Subcutaneous abdominal adipose tissue (tissue), 5 donors: ENCODE measurements around the gene TTBK1.

Experiments
- H3K27ac ChIP-seq: one replicate; pipeline ENCODE4 v1.7.0; 2013; ENCODE audit warnings: low read depth, mild to moderate bottlenecking, inconsistent platforms, low read length, moderate library complexity
- H3K27me3 ChIP-seq, 5 donors: one replicate each; pipeline ENCODE4 v1.7.0; 2013; ENCODE audit warnings: low read length in 5 of 5, inconsistent platforms in 1 of 5; ENCODE audit not compliant: control insufficient read depth in 5 of 5, insufficient read depth in 4 of 5
- H3K36me3 ChIP-seq, 5 donors: one replicate each; pipeline ENCODE4 v1.7.0; 2013; ENCODE audit warnings: low read length in 5 of 5; ENCODE audit not compliant: control insufficient read depth in 5 of 5, insufficient read depth in 5 of 5
- H3K4me1 ChIP-seq, 5 donors: one replicate each; pipeline ENCODE4 v1.7.0; 2013; ENCODE audit warnings: low read length in 5 of 5, mild to moderate bottlenecking in 3 of 5, moderate library complexity in 1 of 5; ENCODE audit not compliant: control insufficient read depth in 5 of 5, insufficient read depth in 5 of 5
- H3K4me3 ChIP-seq, 5 donors: one replicate each; pipeline ENCODE4 v1.7.0; 2013; ENCODE audit warnings: low read length in 5 of 5, low read depth in 1 of 5
- H3K9ac ChIP-seq, 5 donors: one replicate each; pipeline ENCODE4 v1.7.0; 2013; ENCODE audit warnings: low read length in 5 of 5, mild to moderate bottlenecking in 4 of 5, moderate library complexity in 3 of 5
- H3K9me3 ChIP-seq, 5 donors: one replicate each; pipeline ENCODE4 v1.7.0; 2013; ENCODE audit warnings: low read length in 5 of 5; ENCODE audit not compliant: control insufficient read depth in 5 of 5
- donor health status: healthy.
- donor health status: healthy.
- donor health status: healthy.
- donor health status: healthy.
- donor health status: healthy.

Gene TTBK1

GRCh38 chr6:43222418-43223059, 20.7 kb upstream of the TTBK1 start:
- Histone ChIP-seq H3K4me1 (peaks cover 0 to 9% (median 0%) of the 10 kb centered on the region in 5 donors), H3K4me3 (no peak overlapping the region), H3K9me3 (no peaks in the 10 kb centered on the region), H3K36me3 (peaks cover 0 to 64% (median 36%) of the 10 kb centered on the region in 5 donors), H3K27ac (no peak overlapping the region), H3K27me3 (no peaks in the 10 kb centered on the region), H3K9ac (no peak overlapping the region)

DNA sequence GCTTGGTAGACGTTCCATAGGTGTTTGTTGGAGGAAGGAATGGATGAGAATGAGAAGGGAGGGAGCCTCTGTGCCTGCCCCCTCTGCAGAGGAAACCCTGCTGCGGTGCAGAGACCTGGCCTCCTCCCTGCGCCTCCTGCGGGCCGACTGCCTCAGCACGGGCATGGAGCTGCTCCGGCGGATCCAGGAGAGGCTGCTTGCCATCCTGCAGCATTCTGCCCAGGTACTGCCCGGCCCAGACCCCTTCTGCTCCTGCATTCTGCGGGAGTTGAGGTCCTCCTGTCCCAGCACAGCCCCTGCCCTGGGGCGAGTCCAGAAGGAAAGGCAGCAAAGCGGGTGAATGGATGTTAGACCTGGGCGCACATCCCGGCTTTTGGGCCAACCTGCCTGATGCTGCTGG, 20.1 kb upstream of the TTBK1 start:
- H3K4me3 ChIP-seq: no peak overlapping the region
- no peaks in the 10 kb centered on the region for H3K27me3 ChIP-seq
- H3K36me3 ChIP-seq: peaks cover 0 to 60% (median 36%) of the 10 kb centered on the region in 5 donors
- no peak overlapping the region for H3K9ac ChIP-seq
- no peaks in the 10 kb centered on the region for H3K9me3 ChIP-seq
- peaks cover 0 to 9% (median 0%) of the 10 kb centered on the region in 5 donors for H3K4me1 ChIP-seq
- no peak overlapping the region for H3K27ac ChIP-seq

DNA sequence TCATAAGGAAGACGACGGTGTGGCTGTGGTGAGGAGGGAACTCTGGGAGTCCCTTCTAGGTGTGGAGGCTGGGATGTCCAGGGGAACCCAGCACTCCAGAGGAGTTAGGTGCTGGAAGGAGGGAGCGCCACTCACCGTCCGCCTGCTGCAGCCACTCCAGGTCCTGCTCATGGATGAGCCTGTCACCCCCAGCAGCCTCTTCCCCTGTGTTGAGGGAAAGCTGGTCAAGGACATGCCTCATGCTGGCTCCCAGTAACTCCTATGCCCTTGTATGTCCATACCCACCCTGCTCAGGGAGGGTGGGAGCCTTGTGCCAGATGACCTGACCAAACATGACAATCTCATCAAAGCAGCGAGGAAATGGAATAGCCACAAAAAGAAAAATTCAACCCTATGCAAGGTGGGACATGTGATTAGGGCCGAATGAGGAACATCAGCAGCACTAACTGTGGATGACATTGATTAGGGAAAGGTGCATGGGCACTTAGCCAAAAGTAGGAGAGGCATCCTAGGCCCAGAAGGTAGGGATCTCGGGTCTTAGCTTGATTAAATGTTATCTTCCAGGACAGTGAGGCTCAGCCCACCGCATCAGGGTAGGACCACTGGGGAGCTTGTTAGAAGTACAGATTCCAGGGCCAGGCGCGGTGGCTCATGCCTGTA, 17.0 kb upstream of the TTBK1 start:
- Histone ChIP-seq H3K27me3 (no peaks in the 10 kb centered on the region), H3K36me3 (peaks cover 0 to 38% (median 23%) of the 10 kb centered on the region in 5 donors), H3K4me1 (peaks cover 2 to 21% (median 8%) of the 10 kb centered on the region in 5 donors), H3K4me3 (no peak overlapping the region), H3K9ac (no peak overlapping the region), H3K27ac (no peak overlapping the region), H3K9me3 (no peaks in the 10 kb centered on the region)

DNA sequence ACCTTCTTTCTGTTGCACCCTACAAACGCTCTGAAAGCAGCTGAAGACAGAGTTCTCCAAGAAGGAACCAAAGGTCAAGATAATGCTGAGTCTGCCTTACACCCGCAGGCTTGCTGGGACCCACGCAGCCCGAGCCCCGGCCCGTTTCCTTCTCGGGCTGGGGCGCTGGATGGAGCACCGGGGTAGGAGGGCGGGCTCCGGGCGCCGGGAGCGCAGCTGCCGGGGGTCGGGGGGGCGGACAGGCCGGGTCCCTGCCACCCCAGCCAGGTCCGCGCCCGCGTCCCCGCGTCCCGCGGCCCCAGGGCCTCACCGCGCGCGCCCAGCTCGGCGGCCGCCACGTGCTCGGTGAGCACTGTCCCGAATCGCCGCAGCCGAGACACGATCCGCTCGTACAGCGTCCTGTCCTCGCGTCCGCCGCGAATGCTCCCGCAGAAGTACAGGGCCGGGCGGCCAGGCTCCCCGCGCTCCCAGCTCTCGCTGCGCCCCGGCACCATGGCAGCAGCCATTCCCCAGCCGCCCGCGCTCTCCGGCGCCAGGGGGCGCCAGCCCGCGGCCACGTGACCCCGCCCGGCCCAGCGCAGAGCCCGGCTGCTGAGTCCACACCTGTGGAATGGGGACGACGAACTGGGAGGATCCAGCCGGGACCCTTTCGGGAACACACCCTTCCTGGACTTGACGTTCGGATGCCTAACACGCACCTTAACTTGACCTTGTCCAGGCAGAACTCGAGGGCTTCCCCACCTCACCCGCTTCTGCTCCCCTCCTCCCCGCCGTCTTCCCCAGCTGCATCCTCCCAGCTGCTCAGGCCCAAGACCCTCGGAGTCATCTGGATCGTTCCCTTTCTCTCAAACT, 14.1 kb upstream of the TTBK1 start, which contains the start of gene DNPH1:
DNPH1 (minus strand) TSS at position 531 of the 852 bp plus-strand sequence; CDS start at position 506, 25 bp downstream.
- H3K4me3 ChIP-seq: peak within 1 kb of the TSS; percentile 56 to 76 (median 71)
- peaks cover 0 to 4% (median 0%) of the 10 kb centered on the region in 5 donors for H3K27me3 ChIP-seq
- peaks cover 0 to 12% (median 4%) of the 10 kb centered on the region in 5 donors for H3K36me3 ChIP-seq
- peaks cover 2 to 17% (median 8%) of the 10 kb centered on the region in 5 donors for H3K4me1 ChIP-seq
- H3K27ac ChIP-seq: no peak within 1 kb of the TSS
- H3K9me3 ChIP-seq: no peaks in the 10 kb centered on the region
- H3K9ac ChIP-seq: peak within 1 kb of the TSS; percentile 46 to 78 (median 53)

DNA sequence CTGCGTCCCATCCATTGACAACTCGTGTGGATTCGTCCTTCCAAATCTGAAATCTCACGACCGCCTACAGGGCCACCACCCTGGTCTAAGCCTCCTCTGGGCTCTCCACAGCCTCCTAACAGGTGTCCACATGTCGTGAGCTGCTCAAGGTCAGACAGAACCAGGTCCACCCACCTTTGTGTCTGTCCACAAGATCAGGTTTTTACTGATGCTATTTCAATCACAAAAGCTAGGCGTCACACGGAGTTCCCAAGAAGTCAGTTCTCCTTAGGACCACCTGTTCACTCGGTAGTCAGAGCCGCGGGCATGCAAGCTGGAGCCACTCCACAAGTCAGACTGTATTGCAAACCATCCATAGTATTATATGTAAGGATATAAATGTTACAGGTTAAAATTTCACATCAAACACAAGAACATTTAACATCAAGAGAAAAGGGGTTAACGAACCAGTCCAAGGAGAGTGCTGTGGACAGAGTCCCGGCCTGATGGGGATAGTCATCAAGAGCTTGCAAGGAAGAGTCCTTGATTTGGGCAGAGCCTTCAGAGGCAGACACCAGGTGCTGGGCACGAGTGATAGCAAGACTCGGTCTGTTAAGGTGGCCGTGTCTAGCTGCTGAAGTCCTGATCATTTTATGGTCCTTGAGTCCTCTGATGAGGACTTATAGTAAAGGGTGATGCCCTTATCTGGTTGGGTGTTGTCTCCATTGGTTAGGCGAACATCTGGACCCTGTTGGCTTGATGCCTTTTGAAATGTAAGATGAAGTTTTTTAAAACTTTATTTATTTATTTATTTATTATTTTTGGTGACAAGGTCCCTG, 13.3 kb upstream of the TTBK1 start:
- Histone ChIP-seq H3K27ac (no peak overlapping the region), H3K4me3 (peak overlapping the region in 3 of 5 donors; percentile 22 to 76 (median 69)), H3K9ac (peak overlapping the region in 1 of 5 donors; percentile 67), H3K9me3 (no peaks in the 10 kb centered on the region), H3K27me3 (peaks cover 0 to 4% (median 0%) of the 10 kb centered on the region in 5 donors), H3K4me1 (peaks cover 2 to 14% (median 8%) of the 10 kb centered on the region in 5 donors), H3K36me3 (peaks cover 0 to 9% (median 0%) of the 10 kb centered on the region in 5 donors)

GRCh38 chr6:43231053-43231452, 12.2 kb upstream of the TTBK1 start:
- H3K9ac ChIP-seq: no peak overlapping the region
- H3K9me3 ChIP-seq: no peaks in the 10 kb centered on the region
- H3K36me3 ChIP-seq: peaks cover 0 to 2% (median 0%) of the 10 kb centered on the region in 5 donors
- H3K27me3 ChIP-seq: peaks cover 0 to 4% (median 0%) of the 10 kb centered on the region in 5 donors
- H3K4me1 ChIP-seq: peaks cover 2 to 14% (median 8%) of the 10 kb centered on the region in 5 donors
- H3K27ac ChIP-seq: no peak overlapping the region
- H3K4me3 ChIP-seq: no peak overlapping the region

- H3K36me3 ChIP-seq: no peaks in the 10 kb centered on the region
- no peak overlapping the region for H3K4me3 ChIP-seq
- H3K27ac ChIP-seq: no peak overlapping the region
- peaks cover 2 to 14% (median 8%) of the 10 kb centered on the region in 5 donors for H3K4me1 ChIP-seq
- H3K9ac ChIP-seq: no peak overlapping the region
- H3K27me3 ChIP-seq: peaks cover 0 to 4% (median 0%) of the 10 kb centered on the region in 5 donors
- no peaks in the 10 kb centered on the region for H3K9me3 ChIP-seq
These were observed 11.4 kb upstream of the TTBK1 start for GRCh38 chr6:43231735-43232450.

- peaks cover 0 to 4% (median 0%) of the 10 kb centered on the region in 5 donors for H3K9me3 ChIP-seq
- H3K27ac ChIP-seq: no peak overlapping the region
- H3K4me3 ChIP-seq: no peak overlapping the region
- peaks cover 0 to 5% (median 3%) of the 10 kb centered on the region in 5 donors for H3K27me3 ChIP-seq
- no peaks in the 10 kb centered on the region for H3K36me3 ChIP-seq
- no peak overlapping the region for H3K9ac ChIP-seq
- no peaks in the 10 kb centered on the region for H3K4me1 ChIP-seq
These were observed 7.4 kb upstream of the TTBK1 start for GRCh38 chr6:43235841-43236240.

- Histone ChIP-seq H3K27me3 (peaks cover 13 to 26% (median 18%) of the 10 kb centered on the region in 5 donors), H3K9ac (no peak overlapping the region), H3K4me3 (no peak overlapping the region), H3K4me1 (no peaks in the 10 kb centered on the region), H3K27ac (no peak overlapping the region), H3K36me3 (no peaks in the 10 kb centered on the region), H3K9me3 (peaks cover 0 to 4% (median 0%) of the 10 kb centered on the region in 5 donors)
These were observed 4.2 kb upstream of the TTBK1 start for GRCh38 chr6:43239054-43239453.
